HFFc6 (cell line): ENCODE results near the gene SYNC. TPM values are rescaled to one million over a fixed set of nuclear protein-coding genes. Genes with fewer than 3 reads are reported as not detected.
"Not testable (repeated sequence)": the region's sequence is repeated elsewhere in the genome, so short reads cannot be mapped to it uniquely, and the experiment has no call there.

Experiments used
- DNase-seq: peaks from one replicate; pipeline ENCODE4 v3.0.0-alpha.2; 2018
- H3K27ac Mint-ChIP-seq: 2 replicates; pipeline ENCODE4 v1.8.0; 2020; ENCODE audit warnings: mild to moderate bottlenecking, mixed read lengths
- H3K27me3 Mint-ChIP-seq: 2 replicates; pipeline ENCODE4 v1.8.0; 2021; ENCODE audit warnings: mild to moderate bottlenecking, moderate library complexity, mixed read lengths; ENCODE audit not compliant: insufficient read depth
- H3K36me3 Mint-ChIP-seq: 2 replicates; pipeline ENCODE4 v1.8.0; 2021; ENCODE audit warnings: low read depth, mixed read lengths
- H3K4me1 Mint-ChIP-seq: 2 replicates; pipeline ENCODE4 v1.8.0; 2020; ENCODE audit warnings: low read depth, mixed read lengths
- H3K4me3 Mint-ChIP-seq: 2 replicates; pipeline ENCODE4 v1.8.0; 2020; ENCODE audit warnings: mild to moderate bottlenecking, moderate library complexity, mixed read lengths
- H3K9me3 Mint-ChIP-seq: 2 replicates; pipeline ENCODE4 v1.8.0; 2020; ENCODE audit warnings: mild to moderate bottlenecking, mixed read lengths
- CTCF ChIP-seq: fragments of 200-600 bp; sonication (generic); IDR thresholded peaks from 2 replicates; pipeline ENCODE4 v1.5.0; 2021; ENCODE audit warnings: antibody characterized with exemption, mild to moderate bottlenecking
- total RNA-seq, 6 experiments: library from RNA; stranded (reverse); fragmentation: NEBNext Ultra II Directional; extraction: Animal tissue kit (Norgen Biotek cat#: 25700); gene quantifications; 2 replicates in 1 of 6; 3 replicates in 5 of 6; pipeline ENCODE4 v1.2.3, GENCODE V29; 2021

The SYNC gene
- total RNA-seq, 6 experiments from 2014 or later: 40.8 to 51.1 (median 48.1) TPM

DNA sequence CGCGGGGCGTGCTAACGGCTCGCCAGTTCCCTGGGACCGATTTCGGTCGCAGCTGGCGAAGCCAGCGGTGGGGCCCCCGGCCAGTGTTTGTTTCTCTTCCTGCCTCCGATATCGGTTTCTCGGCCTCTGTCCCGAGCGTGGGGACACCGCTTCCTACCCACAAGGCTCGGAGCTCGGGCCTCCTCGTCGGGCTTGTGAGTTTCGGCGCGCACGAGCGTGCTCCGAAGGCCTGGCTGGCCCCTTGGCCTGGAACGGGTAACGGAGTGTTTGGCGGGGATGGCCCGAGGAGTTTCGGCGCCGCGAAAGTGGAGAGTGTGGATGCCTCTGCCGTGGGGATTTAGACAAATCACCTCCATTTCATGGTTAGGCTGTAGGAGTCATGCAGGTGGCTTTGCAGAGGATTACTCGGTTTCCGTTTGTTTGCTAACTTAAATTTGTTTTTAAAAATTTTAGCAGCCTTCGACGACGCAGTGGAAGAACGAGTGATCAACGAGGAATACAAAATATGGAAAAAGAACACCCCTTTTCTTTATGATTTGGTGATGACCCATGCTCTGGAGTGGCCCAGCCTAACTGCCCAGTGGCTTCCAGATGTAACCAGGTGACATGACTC lies 51.0 kb downstream of the SYNC start:
- TF ChIP-seq CTCF: no peak
- peak overlapping the region; percentile 97 for H3K4me3 Mint-ChIP-seq
- peaks cover 30% of the 10 kb centered on the region for H3K36me3 Mint-ChIP-seq
- DNase-seq: no peak
- peak overlapping the region; percentile 100 for H3K27ac Mint-ChIP-seq
- H3K4me1 Mint-ChIP-seq: peaks cover 38% of the 10 kb centered on the region
- H3K27me3 Mint-ChIP-seq: peaks cover 5% of the 10 kb centered on the region; the same call in 1 of the 2 replicates
- 0 out of 2 replicates have a peak, but pooled peaks cover 7% of the 10 kb centered on the region for H3K9me3 Mint-ChIP-seq

- Mint-ChIP-seq H3K36me3 (peaks cover 29% of the 10 kb centered on the region), H3K4me3 (peak within 1 kb of the TSS; percentile 97), H3K27me3 (peaks cover 5% of the 10 kb centered on the region; the same call in 1 of the 2 replicates), H3K4me1 (peaks cover 38% of the 10 kb centered on the region), H3K27ac (peak within 1 kb of the TSS; percentile 100), H3K9me3 (0 out of 2 replicates have a peak, but pooled peaks cover 7% of the 10 kb centered on the region)
- TF ChIP-seq CTCF: peak; percentile 16; the same call in 1 of the 2 replicates
- peak; percentile 95 for DNase-seq
Measured at GRCh38 chr1:32650752-32651460, 51.7 kb downstream of the SYNC start, which contains the start of gene RBBP4. Gene RBBP4 (plus strand): TSS chr1:32651208. CDS start chr1:32651307, 99 bp downstream.

DNA sequence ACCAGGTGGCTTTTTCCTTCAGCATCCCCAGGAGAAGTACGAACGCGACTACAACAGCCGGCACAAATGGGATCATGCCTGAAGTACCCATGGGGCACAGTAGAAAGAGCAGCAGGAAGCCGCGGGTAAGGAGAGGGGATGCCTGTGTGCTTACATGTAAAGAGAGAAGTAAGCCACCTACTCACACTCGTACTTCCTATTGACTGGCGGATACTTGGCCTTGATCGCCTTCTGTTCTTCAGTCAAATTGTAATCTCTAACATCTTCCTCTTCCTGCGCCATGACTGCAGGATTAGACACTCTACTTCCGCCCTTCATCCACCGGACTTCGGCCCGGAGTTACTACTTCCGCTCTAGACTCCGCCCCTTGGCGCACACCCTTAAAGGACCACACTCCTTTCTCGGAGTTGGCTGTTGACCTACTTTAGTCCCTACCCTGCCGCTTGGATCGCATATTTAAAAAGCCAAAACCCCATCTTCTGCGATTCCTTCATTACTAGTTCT lies 52.3 kb downstream of the SYNC start, which contains the start of gene ZBTB8OS:
ZBTB8OS (minus strand) TSS at position 303 of the 504 bp plus-strand sequence; CDS start at position 282, 21 bp downstream.
- Mint-ChIP-seq H3K27ac (peak within 1 kb of the TSS; percentile 100), H3K9me3 (0 out of 2 replicates have a peak, but pooled peaks cover 7% of the 10 kb centered on the region), H3K4me3 (peak within 1 kb of the TSS; percentile 97), H3K27me3 (peaks cover 5% of the 10 kb centered on the region; the same call in 1 of the 2 replicates), H3K36me3 (peaks cover 23% of the 10 kb centered on the region), H3K4me1 (peaks cover 32% of the 10 kb centered on the region)
- no peak for TF ChIP-seq CTCF
- DNase-seq: peak; percentile 86

GRCh38 chr1:32647308-32648134 lies 55.0 kb downstream of the SYNC start:
- Mint-ChIP-seq H3K4me1 (peaks cover 19% of the 10 kb centered on the region), H3K27ac (no peak overlapping the region), H3K4me3 (no peak overlapping the region), H3K9me3 (0 out of 2 replicates have a peak, but pooled peaks cover 7% of the 10 kb centered on the region), H3K27me3 (peaks cover 7% of the 10 kb centered on the region; the same call in 1 of the 2 replicates), H3K36me3 (peaks cover 13% of the 10 kb centered on the region)
- no peak for DNase-seq
- TF ChIP-seq CTCF: no peak

- H3K36me3 Mint-ChIP-seq: no peaks in the 10 kb centered on the region
Measured at GRCh38 chr1:32644426-32644825, 58.1 kb downstream of the SYNC start.

DNA sequence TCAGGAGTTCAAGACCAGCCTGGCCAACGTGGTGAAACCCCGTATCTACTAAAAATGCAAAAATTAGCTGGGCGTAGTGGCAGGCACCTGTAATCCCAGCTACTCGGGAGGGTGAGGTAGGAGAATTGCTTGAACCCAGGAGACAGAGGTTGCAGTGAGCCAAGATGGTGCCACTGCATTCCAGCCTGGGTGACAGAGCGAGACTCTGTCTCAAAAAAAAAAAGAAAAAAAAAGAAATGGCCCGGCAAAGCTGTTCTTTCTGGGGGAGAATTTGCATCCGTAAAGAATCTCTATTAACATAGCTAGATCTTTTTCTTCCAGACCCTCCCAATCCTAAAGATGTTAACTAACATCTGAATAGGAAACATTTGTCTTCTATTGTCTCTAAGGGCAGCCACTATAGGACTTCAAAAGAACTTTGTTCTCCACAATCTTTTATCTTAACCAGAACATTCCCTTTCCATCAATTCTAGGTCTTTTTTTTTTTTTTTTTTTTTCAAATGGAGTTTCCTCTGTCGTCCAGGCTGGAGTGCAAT lies 60.2 kb downstream of the SYNC start:
- H3K27me3 Mint-ChIP-seq, H3K4me1 Mint-ChIP-seq, H3K9me3 Mint-ChIP-seq, H3K36me3 Mint-ChIP-seq, H3K4me3 Mint-ChIP-seq, H3K27ac Mint-ChIP-seq, DNase-seq: not testable (repeated sequence)

More at GRCh38 chr1:32644426-32644825, 58.1 kb downstream of the SYNC start:
- no peak for DNase-seq
- Mint-ChIP-seq H3K4me3 (no peak overlapping the region), H3K4me1 (peaks cover 16% of the 10 kb centered on the region), H3K9me3 (no peaks in the 10 kb centered on the region), H3K27me3 (0 out of 2 replicates have a peak, but pooled peaks cover 2% of the 10 kb centered on the region), H3K27ac (no peak overlapping the region)
- no peak for TF ChIP-seq CTCF
